ENCODE measurements around the gene FOXN1. TPM values are rescaled to one million over a fixed set of nuclear protein-coding genes. Genes with fewer than 3 reads are reported as not detected.

FOXN1 gene
- total RNA-seq, 4 donors from 2014 or later = not detected

- no peak for DNase-seq (ENCODE audit: low spot score in 2 of 2)
- WGBS, 2 donors = 57% methylated on average over 9 of the region's 9 CpGs
- TF ChIP-seq POLR2A (IDR thresholded peaks at IDR 0.05) (no peak), CTCF (IDR thresholded peaks at IDR 0.05) (no peak), EP300 (IDR thresholded peaks at IDR 0.05) (no peak)
- Histone ChIP-seq H3K4me3 (no peak overlapping the region), H3K9me3 (no peaks in the 10 kb centered on the region), H3K36me3 (no peaks in the 10 kb centered on the region), H3K27me3 (no peaks in the 10 kb centered on the region), H3K27ac (no peak overlapping the region), H3K4me1 (no peaks in the 10 kb centered on the region)
Measured at GRCh38 chr17:28475151-28475900, 30.8 kb upstream of the FOXN1 start.

- WGBS, 2 donors = 72 to 83% methylated on average over 11 of the region's 11 CpGs
- H3K9me3 ChIP-seq = no peaks in the 10 kb centered on the region
- H3K4me1 ChIP-seq = no peaks in the 10 kb centered on the region
- no peaks in the 10 kb centered on the region for H3K27me3 ChIP-seq
- TF ChIP-seq EP300 (IDR thresholded peaks at IDR 0.05) = no peak
- TF ChIP-seq POLR2A (IDR thresholded peaks at IDR 0.05) = no peak
- TF ChIP-seq CTCF (IDR thresholded peaks at IDR 0.05) = no peak
- H3K36me3 ChIP-seq = no peaks in the 10 kb centered on the region
- no peak overlapping the region for H3K27ac ChIP-seq
- DNase-seq (ENCODE audit: low spot score in 2 of 2) = no peak
- H3K4me3 ChIP-seq = no peak overlapping the region
Measured at GRCh38 chr17:28476076-28476865, 29.9 kb upstream of the FOXN1 start.

GRCh38 chr17:28477928-28478327 lies 28.2 kb upstream of the FOXN1 start:
- TF ChIP-seq CTCF (IDR thresholded peaks at IDR 0.05) (no peak), POLR2A (IDR thresholded peaks at IDR 0.05) (no peak), EP300 (IDR thresholded peaks at IDR 0.05) (no peak)
- Histone ChIP-seq H3K27ac (no peak overlapping the region), H3K27me3 (no peaks in the 10 kb centered on the region), H3K4me3 (no peak overlapping the region), H3K36me3 (no peaks in the 10 kb centered on the region), H3K9me3 (no peaks in the 10 kb centered on the region), H3K4me1 (no peaks in the 10 kb centered on the region)
- DNase-seq (ENCODE audit: low spot score in 2 of 2) = no peak
- 86 to 97% methylated on average over 7 of the region's 7 CpGs for WGBS, 2 donors

GRCh38 chr17:28478712-28479615 lies 27.2 kb upstream of the FOXN1 start:
- no peak overlapping the region for H3K27ac ChIP-seq
- no peaks in the 10 kb centered on the region for H3K36me3 ChIP-seq
- H3K4me1 ChIP-seq = no peaks in the 10 kb centered on the region
- H3K4me3 ChIP-seq = no peak overlapping the region
- TF ChIP-seq POLR2A (IDR thresholded peaks at IDR 0.05) = no peak
- no peak for TF ChIP-seq EP300 (IDR thresholded peaks at IDR 0.05)
- TF ChIP-seq CTCF (IDR thresholded peaks at IDR 0.05) = no peak
- 74 to 79% methylated on average over 3 of the region's 3 CpGs for WGBS, 2 donors
- no peaks in the 10 kb centered on the region for H3K27me3 ChIP-seq
- DNase-seq (ENCODE audit: low spot score in 2 of 2) = no peak
- H3K9me3 ChIP-seq = no peaks in the 10 kb centered on the region
